HG03045 (cell line): Measurements from ENCODE around the gene SMCHD1.
"Not testable (repeated sequence)": the region's sequence is repeated elsewhere in the genome, so short reads cannot be mapped to it uniquely, and the experiment has no call there.

Experiments
- ATAC-seq: cut with Tn5 transposase; IDR thresholded peaks from one replicate; pipeline ENCODE4 v1.9.1; 2021; ENCODE audit warnings: mild to moderate bottlenecking, moderate library complexity; ENCODE audit not compliant: unreplicated experiment

The SMCHD1 gene

GRCh38 chr18:2715990-2716389 lies 60.5 kb downstream of the SMCHD1 start:
- no peak for ATAC-seq

GRCh38 chr18:2716394-2717326 lies 61.1 kb downstream of the SMCHD1 start:
- no peak for ATAC-seq

- no peak for ATAC-seq
These were observed 61.9 kb downstream of the SMCHD1 start for GRCh38 chr18:2717407-2717806.

- no peak for ATAC-seq
These were observed 63.5 kb downstream of the SMCHD1 start for GRCh38 chr18:2719040-2719439.

GRCh38 chr18:2723207-2723606 lies 67.7 kb downstream of the SMCHD1 start:
- ATAC-seq = no peak

- ATAC-seq = no peak
These were observed 74.2 kb downstream of the SMCHD1 start for GRCh38 chr18:2729757-2730156.

- no peak for ATAC-seq
These were observed 81.3 kb downstream of the SMCHD1 start for GRCh38 chr18:2736823-2737222.

- ATAC-seq = not testable (repeated sequence)
These were observed 84.6 kb downstream of the SMCHD1 start for GRCh38 chr18:2740082-2740481.

- no peak for ATAC-seq
These were observed 90.7 kb downstream of the SMCHD1 start for GRCh38 chr18:2746274-2746673.

GRCh38 chr18:2758309-2758708 lies 102.8 kb downstream of the SMCHD1 start:
- ATAC-seq = no peak

- no peak for ATAC-seq
These were observed 119.1 kb downstream of the SMCHD1 start for GRCh38 chr18:2774669-2775068.

GRCh38 chr18:2776601-2777000 lies 121.1 kb downstream of the SMCHD1 start:
- no peak for ATAC-seq

- no peak for ATAC-seq
These were observed 121.7 kb downstream of the SMCHD1 start for GRCh38 chr18:2777241-2777640.

GRCh38 chr18:2780750-2781149 lies 125.2 kb downstream of the SMCHD1 start:
- no peak for ATAC-seq

GRCh38 chr18:2787225-2787624 lies 131.7 kb downstream of the SMCHD1 start:
- no peak for ATAC-seq

GRCh38 chr18:2792395-2792794 lies 136.9 kb downstream of the SMCHD1 start:
- no peak for ATAC-seq

- no peak for ATAC-seq
These were observed 138.6 kb downstream of the SMCHD1 start for GRCh38 chr18:2794159-2794558.

- no peak for ATAC-seq
These were observed 142.4 kb downstream of the SMCHD1 start for GRCh38 chr18:2797951-2798350.

GRCh38 chr18:2799369-2799768 lies 143.8 kb downstream of the SMCHD1 start:
- ATAC-seq = no peak

GRCh38 chr18:2805970-2806943 lies 150.7 kb downstream of the SMCHD1 start:
- no peak for ATAC-seq

GRCh38 chr18:2808640-2809039 lies 153.1 kb downstream of the SMCHD1 start:
- ATAC-seq = not testable (repeated sequence)
